H1 (cell line): ENCODE results near the gene CLTCL1. TPM values are rescaled to one million over a fixed set of nuclear protein-coding genes. Genes with fewer than 3 reads are reported as not detected.

Experiments used
- CTCF ChIA-PET: fragments of 300-600 bp; sonication (Branson Sonifier 250); formaldehyde crosslinking; loops from one replicate; lab custom pipeline; 2021; ENCODE audit not compliant: partially characterized antibody; lab: Charles Lee
- POLR2A ChIA-PET: fragments of 300-600 bp; sonication (Branson Sonifier 250); formaldehyde crosslinking; loops from one replicate; lab custom pipeline; 2021; ENCODE audit warnings: inconsistent platforms; ENCODE audit not compliant: partially characterized antibody; lab: Charles Lee
- DNase-seq, 2 experiments: peaks; one replicate each; pipeline versions ENCODE4 v3.0.0 to v3.0.0-alpha.2; 2010 to 2022; ENCODE audit warnings: low spot score in 2 of 2, low read depth in 1 of 2, mixed read lengths in 1 of 2
- FAIRE-seq: peaks from 2 replicates; lab custom pipeline; 2011; peaks lifted over from hg19 to GRCh38; lab: Jason Lieb, UNC
- H2AFZ ChIP-seq: 2 replicates; pipeline ENCODE4 v1.8.1; 2012; ENCODE audit warnings: low read length, inconsistent platforms
- H2AK5ac ChIP-seq: 2 replicates; pipeline ENCODE4 v1.6.1; 2013; ENCODE audit warnings: low read depth, low read length
- H2BK120ac ChIP-seq: replicated peaks from 2 replicates; pipeline ENCODE3; 2013; ENCODE audit warnings: low read depth, low read length, inconsistent platforms
- H2BK12ac ChIP-seq: 2 replicates; pipeline ENCODE4 v1.6.1; 2013; ENCODE audit warnings: low read depth, low read length
- H2BK15ac ChIP-seq: 2 replicates; pipeline ENCODE4 v1.6.1; 2013; ENCODE audit warnings: low read length
- H2BK20ac ChIP-seq: 2 replicates; pipeline ENCODE4 v1.6.1; 2013; ENCODE audit warnings: low read length
- H2BK5ac ChIP-seq: 2 replicates; pipeline ENCODE4 v1.6.1; 2013; ENCODE audit warnings: low read depth, low read length
- H3K14ac ChIP-seq: 2 replicates; pipeline ENCODE4 v1.6.1; 2013; ENCODE audit warnings: inconsistent platforms; ENCODE audit not compliant: insufficient read length
- H3K18ac ChIP-seq: 2 replicates; pipeline ENCODE4 v1.6.1; 2013; ENCODE audit warnings: low read length; ENCODE audit errors: extremely low read depth
- H3K23ac ChIP-seq: 2 replicates; pipeline ENCODE4 v1.6.1; 2013; ENCODE audit warnings: inconsistent platforms; ENCODE audit not compliant: insufficient read length
- H3K23me2 ChIP-seq: 2 replicates; pipeline ENCODE4 v1.6.1; 2013; ENCODE audit warnings: low read depth, low read length
- H3K27ac ChIP-seq: 2 replicates; pipeline ENCODE4 v1.6.1; 2011; ENCODE audit warnings: low read depth, low read length, inconsistent platforms
- H3K27me3 ChIP-seq, 4 experiments: replicated peaks in 1 of 4; 1 replicate in 1 of 4; 2 replicates in 3 of 4; pipeline versions ENCODE4 v1.6.1 to v1.8.1; 2011 to 2013; ENCODE audit warnings: low read length in 3 of 4, mild to moderate bottlenecking in 3 of 4, inconsistent platforms in 2 of 4, mixed read lengths in 2 of 4, moderate library complexity in 1 of 4; ENCODE audit not compliant: control insufficient read depth in 3 of 4, insufficient read depth in 3 of 4; ENCODE audit errors: extremely low read depth in 1 of 4
- H3K36me3 ChIP-seq, 4 experiments: 2 replicates each; pipeline versions ENCODE4 v1.6.1 to v1.8.1; 2011 to 2013; ENCODE audit warnings: mild to moderate bottlenecking in 4 of 4, low read length in 3 of 4, moderate library complexity in 2 of 4, control low read depth in 1 of 4, inconsistent platforms in 1 of 4; ENCODE audit not compliant: insufficient read depth in 4 of 4, control insufficient read depth in 2 of 4
- H3K4ac ChIP-seq: replicated peaks from 2 replicates; pipeline ENCODE3; 2013; ENCODE audit warnings: low read length, low read depth, mixed read lengths, inconsistent platforms; ENCODE audit not compliant: insufficient read length
- H3K4me1 ChIP-seq, 4 experiments: replicated peaks in 1 of 4; 1 replicate in 1 of 4; 2 replicates in 3 of 4; pipeline versions ENCODE4 v1.6.1 to v1.8.1; 2011 to 2013; ENCODE audit warnings: low read length in 3 of 4, inconsistent platforms in 2 of 4, mixed read lengths in 1 of 4; ENCODE audit not compliant: insufficient read depth in 4 of 4, control insufficient read depth in 3 of 4
- H3K4me2 ChIP-seq, 2 experiments: 2 replicates each; pipeline versions ENCODE4 v1.6.1 to v1.8.1; 2011 to 2013; ENCODE audit warnings: low read depth in 2 of 2, low read length in 2 of 2, control low read depth in 1 of 2, inconsistent platforms in 1 of 2, mild to moderate bottlenecking in 1 of 2; ENCODE audit not compliant: insufficient read depth in 1 of 2
- H3K4me3 ChIP-seq, 4 experiments: fragments of 200-600, 300-600 bp in 1 of 4; sonication (generic), shearing (Covaris generic), sonication (Bioruptor Twin) in 1 of 4; 2 replicates each; pipeline versions ENCODE4 v1.5.1 to v1.8.1; 2011 to 2016; ENCODE audit warnings: low read length in 4 of 4, low read depth in 3 of 4, control low read depth in 2 of 4, inconsistent platforms in 2 of 4, mild to moderate bottlenecking in 2 of 4, mixed read lengths in 1 of 4, moderate library complexity in 1 of 4; ENCODE audit not compliant: insufficient read depth in 2 of 4; ENCODE audit errors: extremely low read depth in 1 of 4
- H3K56ac ChIP-seq: replicated peaks from 2 replicates; pipeline ENCODE3; 2013; ENCODE audit warnings: low read depth, mild to moderate bottlenecking, mixed read lengths, low read length, inconsistent platforms; ENCODE audit not compliant: insufficient read length
- H3K79me1 ChIP-seq: 2 replicates; pipeline ENCODE4 v1.6.1; 2013; ENCODE audit warnings: low read depth, low read length, control low read depth
- H3K79me2 ChIP-seq, 2 experiments: 2 replicates each; pipeline versions ENCODE4 v1.6.1 to v1.8.1; 2012 to 2013; ENCODE audit warnings: low read length in 2 of 2, mild to moderate bottlenecking in 2 of 2, inconsistent platforms in 1 of 2; ENCODE audit not compliant: insufficient read depth in 2 of 2, control insufficient read depth in 1 of 2
- H3K9ac ChIP-seq, 4 experiments: replicated peaks in 1 of 4; 1 replicate in 1 of 4; 2 replicates in 3 of 4; pipeline versions ENCODE4 v1.6.1 to v1.8.1; 2011 to 2013; ENCODE audit warnings: low read depth in 3 of 4, low read length in 3 of 4, control low read depth in 2 of 4, mild to moderate bottlenecking in 2 of 4, moderate library complexity in 2 of 4, inconsistent platforms in 1 of 4; ENCODE audit errors: extremely low read depth in 1 of 4
- H3K9me3 ChIP-seq, 2 experiments: 2 replicates each; pipeline versions ENCODE4 v1.6.1 to v1.8.1; 2012 to 2013; ENCODE audit warnings: mild to moderate bottlenecking in 2 of 2, moderate library complexity in 2 of 2, control low read depth in 1 of 2, inconsistent platforms in 1 of 2, low read depth in 1 of 2, low read length in 1 of 2, mixed read lengths in 1 of 2; ENCODE audit not compliant: insufficient read depth in 2 of 2
- H4K20me1 ChIP-seq, 2 experiments: replicated peaks in 1 of 2; 2 replicates each; pipeline versions ENCODE3 to v1.8.1; 2011 to 2013; ENCODE audit warnings: inconsistent platforms in 2 of 2, low read length in 2 of 2, mild to moderate bottlenecking in 1 of 2; ENCODE audit not compliant: insufficient read depth in 2 of 2, control insufficient read depth in 1 of 2
- H4K5ac ChIP-seq: 2 replicates; pipeline ENCODE4 v1.6.1; 2013; ENCODE audit warnings: low read length, low read depth, mixed read lengths, inconsistent platforms; ENCODE audit not compliant: insufficient read length
- H4K8ac ChIP-seq: 2 replicates; pipeline ENCODE4 v1.8.0; 2013; ENCODE audit warnings: mild to moderate bottlenecking, moderate library complexity, low read length, inconsistent platforms; ENCODE audit not compliant: insufficient read depth; ENCODE audit errors: extremely low read depth
- H4K91ac ChIP-seq: replicated peaks from 2 replicates; pipeline ENCODE3; 2013; ENCODE audit warnings: low read length, mixed read lengths, inconsistent platforms; ENCODE audit not compliant: insufficient read length
- BRCA1 ChIP-seq: IDR thresholded peaks from 2 replicates; pipeline ENCODE4 v1.6.1; 2012; ENCODE audit warnings: low read depth, low read length, improper control_type of control experiment
- FOSL1 ChIP-seq: IDR thresholded peaks from 2 replicates; pipeline ENCODE4 v1.6.1; 2011; ENCODE audit warnings: mild to moderate bottlenecking, low read depth, low read length, moderate library complexity; ENCODE audit not compliant: insufficient read depth
- NANOG ChIP-seq: IDR thresholded peaks from 2 replicates; pipeline ENCODE4 v1.6.1; 2011; ENCODE audit warnings: low read length, low read depth, mild to moderate bottlenecking, inconsistent platforms; ENCODE audit not compliant: insufficient read depth, poor library complexity, severe bottlenecking
- WGBS, 2 experiments: shearing (Covaris generic) in 1 of 2; methylation state at CpG; one replicate each; pipeline versions ENCODE4 v1.1.6 to v1.1.7; 2013 to 2015; ENCODE audit warnings: low lambda C conversion rate in 2 of 2, mixed read lengths in 2 of 2, inconsistent platforms in 1 of 2, low coverage in 1 of 2, missing lambda C conversion rate in 1 of 2; ENCODE audit not compliant: insufficient replicate concordance in 2 of 2, insufficient coverage in 1 of 2, insufficient read length in 1 of 2; ENCODE audit errors: extremely low coverage in 1 of 2, missing lambda C conversion rate in 1 of 2; 5-methylcytosine and 5-hydroxymethylcytosine counted together
- polyA plus RNA-seq, 7 experiments: library from polyadenylated mRNA; depleted of rRNA in 3 of 7; stranded (reverse) in 5 of 7; unstranded in 2 of 7; fragments of >200 nt in 5 of 7; fragments of 200-250 nt in 2 of 7; gene quantifications; 1 replicate in 5 of 7; 2 replicates in 1 of 7; 4 replicates in 1 of 7; pipeline versions ENCODE4 v1.2.1 to v1.2.3, GENCODE V29; 2011 to 2013; ENCODE audit warnings: missing spikeins in 2 of 7, mixed read lengths in 2 of 7
- total RNA-seq: library from RNA; stranded (reverse); fragmentation: NEBNext Ultra II Directional; extraction: Animal tissue kit (Norgen Biotek cat#: 25700); gene quantifications from 2 replicates; pipeline ENCODE4 v1.2.1, GENCODE V29; 2021

Gene CLTCL1
- total and polyA plus RNA-seq, 2 of the 8 experiments (the other 6 are each of a cell fraction or from before 2014, with no cell fraction given) = 12.4 to 17.0 TPM

DNA sequence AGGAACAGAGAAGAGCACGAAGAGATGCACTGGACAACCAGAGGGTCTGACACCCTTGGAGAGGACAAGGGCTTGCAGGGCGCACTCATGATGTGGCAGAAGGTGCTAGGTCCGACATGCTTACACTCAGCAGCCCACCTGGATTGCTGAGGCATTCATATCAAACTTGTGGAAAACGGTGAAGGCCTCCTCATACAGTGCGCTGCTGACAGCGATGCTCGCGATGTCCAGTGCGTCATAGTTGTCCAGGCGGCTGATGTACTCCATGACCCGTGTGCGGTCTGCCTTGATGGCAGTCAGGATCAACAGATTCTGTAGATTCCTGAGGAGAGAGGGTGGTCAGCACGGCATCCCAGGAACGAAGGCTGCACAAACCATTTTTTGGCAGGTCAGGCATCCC is 81.3 kb downstream of the CLTCL1 start:
- no peak overlapping the region for H4K91ac ChIP-seq
- no peak overlapping the region for H3K4ac ChIP-seq
- H3K9ac ChIP-seq = no peak overlapping the region
- H2BK20ac ChIP-seq = no peak overlapping the region
- no peak overlapping the region for H2BK15ac ChIP-seq
- no peak overlapping the region; the same call in 1 of the 2 replicates for H2BK5ac ChIP-seq
- no peak overlapping the region for H4K8ac ChIP-seq
- H3K4me3 ChIP-seq = no peak overlapping the region
- H3K4me1 ChIP-seq = peaks cover 2 to 17% (median 8%) of the 10 kb centered on the region in 4 experiments; a peak in 5 of 7 replicates
- H3K79me2 ChIP-seq = no peaks in the 10 kb centered on the region
- H3K56ac ChIP-seq = no peak overlapping the region
- no peaks in the 10 kb centered on the region for H3K79me1 ChIP-seq
- peaks cover 1 to 13% (median 6%) of the 10 kb centered on the region in 4 experiments for H3K36me3 ChIP-seq
- DNase-seq (no peak), FAIRE-seq (no peak)
- H3K14ac ChIP-seq = no peak overlapping the region
- H3K4me2 ChIP-seq = no peak overlapping the region
- H4K5ac ChIP-seq = no peak overlapping the region
- no peaks in the 10 kb centered on the region for H3K27me3 ChIP-seq
- H3K9me3 ChIP-seq = no peaks in the 10 kb centered on the region
- H2AFZ ChIP-seq = no peak overlapping the region
- CTCF ChIA-PET = no interaction called here
- H2BK120ac ChIP-seq = no peak overlapping the region
- H3K18ac ChIP-seq = no peak overlapping the region
- no peak overlapping the region; the same call in 1 of the 2 replicates for H3K27ac ChIP-seq
- WGBS, 2 experiments = 95% methylated on average over 14 of the region's 14 CpGs; no CpG with 5 or more reads in 1 of the 2 experiments
- TF ChIP-seq FOSL1 (no peak), NANOG (no peak), BRCA1 (no peak)
- H3K23ac ChIP-seq = no peak overlapping the region
- POLR2A ChIA-PET = no interaction called here
- no peak overlapping the region for H2AK5ac ChIP-seq
- H2BK12ac ChIP-seq = no peak overlapping the region
- H4K20me1 ChIP-seq = no peaks in the 10 kb centered on the region
- H3K23me2 ChIP-seq = no peaks in the 10 kb centered on the region
